ENCODE measurements around the gene PLAGL1.

GRCh38 chr6:143911028-143911427 lies 97.0 kb downstream of the PLAGL1 start:
- TF ChIP-seq CTCF (IDR thresholded peaks at IDR 0.05), result no peak
- TF ChIP-seq ZC3H11A (IDR thresholded peaks at IDR 0.05), result no peak
- no peak for TF ChIP-seq FOSB (CRISPR knock-in tag; IDR thresholded peaks at IDR 0.05)
- no peak for TF ChIP-seq POLR2A (IDR thresholded peaks at IDR 0.05; ENCODE audit: low read length)
- no peak for TF ChIP-seq EP300 (IDR thresholded peaks at IDR 0.05)
- TF ChIP-seq, protein P1, sequence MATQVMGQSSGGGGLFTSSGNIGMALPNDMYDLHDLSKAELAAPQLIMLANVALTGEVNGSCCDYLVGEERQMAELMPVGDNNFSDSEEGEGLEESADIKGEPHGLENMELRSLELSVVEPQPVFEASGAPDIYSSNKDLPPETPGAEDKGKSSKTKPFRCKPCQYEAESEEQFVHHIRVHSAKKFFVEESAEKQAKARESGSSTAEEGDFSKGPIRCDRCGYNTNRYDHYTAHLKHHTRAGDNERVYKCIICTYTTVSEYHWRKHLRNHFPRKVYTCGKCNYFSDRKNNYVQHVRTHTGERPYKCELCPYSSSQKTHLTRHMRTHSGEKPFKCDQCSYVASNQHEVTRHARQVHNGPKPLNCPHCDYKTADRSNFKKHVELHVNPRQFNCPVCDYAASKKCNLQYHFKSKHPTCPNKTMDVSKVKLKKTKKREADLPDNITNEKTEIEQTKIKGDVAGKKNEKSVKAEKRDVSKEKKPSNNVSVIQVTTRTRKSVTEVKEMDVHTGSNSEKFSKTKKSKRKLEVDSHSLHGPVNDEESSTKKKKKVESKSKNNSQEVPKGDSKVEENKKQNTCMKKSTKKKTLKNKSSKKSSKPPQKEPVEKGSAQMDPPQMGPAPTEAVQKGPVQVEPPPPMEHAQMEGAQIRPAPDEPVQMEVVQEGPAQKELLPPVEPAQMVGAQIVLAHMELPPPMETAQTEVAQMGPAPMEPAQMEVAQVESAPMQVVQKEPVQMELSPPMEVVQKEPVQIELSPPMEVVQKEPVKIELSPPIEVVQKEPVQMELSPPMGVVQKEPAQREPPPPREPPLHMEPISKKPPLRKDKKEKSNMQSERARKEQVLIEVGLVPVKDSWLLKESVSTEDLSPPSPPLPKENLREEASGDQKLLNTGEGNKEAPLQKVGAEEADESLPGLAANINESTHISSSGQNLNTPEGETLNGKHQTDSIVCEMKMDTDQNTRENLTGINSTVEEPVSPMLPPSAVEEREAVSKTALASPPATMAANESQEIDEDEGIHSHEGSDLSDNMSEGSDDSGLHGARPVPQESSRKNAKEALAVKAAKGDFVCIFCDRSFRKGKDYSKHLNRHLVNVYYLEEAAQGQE (IDR thresholded peaks at IDR 0.05), result no peak

Measured in A549 (cell line).